GM18858 (cell line): Measurements from ENCODE around the gene MARCHF2.
"Not testable (repeated sequence)": the region's sequence is repeated elsewhere in the genome, so short reads cannot be mapped to it uniquely, and the experiment has no call there.

Experiments
- ATAC-seq: cut with Tn5 transposase; IDR thresholded peaks from one replicate; pipeline ENCODE4 v1.9.1; 2021; ENCODE audit not compliant: unreplicated experiment

MARCHF2 gene

GRCh38 chr19:8412783-8413628 is at the start of gene MARCHF2:
MARCHF2 (plus strand) TSS chr19:8413305; CDS start chr19:8421841, 8,536 bp downstream.
- ATAC-seq = peak; percentile 91

- ATAC-seq = no peak
Measured at GRCh38 chr19:8363803-8364771, 49.0 kb upstream of the MARCHF2 start, which contains the start of gene ANGPTL4. ANGPTL4 (plus strand) TSS chr19:8364155; CDS start chr19:8364322, 167 bp downstream.

- no peak for ATAC-seq
Measured at GRCh38 chr19:8366121-8366581, 47.0 kb upstream of the MARCHF2 start.

GRCh38 chr19:8366961-8367326 is 46.2 kb upstream of the MARCHF2 start:
- ATAC-seq = no peak

GRCh38 chr19:8367327-8368001 is 45.6 kb upstream of the MARCHF2 start:
- no peak for ATAC-seq

- ATAC-seq = no peak
Measured at GRCh38 chr19:8370176-8371010, 42.7 kb upstream of the MARCHF2 start.

- ATAC-seq = no peak
Measured at GRCh38 chr19:8371011-8371804, 41.9 kb upstream of the MARCHF2 start.

GRCh38 chr19:8373867-8374813 is 39.0 kb upstream of the MARCHF2 start:
- no peak for ATAC-seq

GRCh38 chr19:8375766-8376165 is 37.3 kb upstream of the MARCHF2 start:
- ATAC-seq = not testable (repeated sequence)

- ATAC-seq = not testable (repeated sequence)
Measured at GRCh38 chr19:8376373-8376974, 36.6 kb upstream of the MARCHF2 start.

- no peak for ATAC-seq
Measured at GRCh38 chr19:8377598-8377997, 35.5 kb upstream of the MARCHF2 start.

- ATAC-seq = not testable (repeated sequence)
Measured at GRCh38 chr19:8379156-8379891, 33.8 kb upstream of the MARCHF2 start.

- not testable (repeated sequence) for ATAC-seq
Measured at GRCh38 chr19:8384569-8384968, 28.5 kb upstream of the MARCHF2 start.

GRCh38 chr19:8385103-8385502 is 28.0 kb upstream of the MARCHF2 start:
- ATAC-seq = not testable (repeated sequence)

GRCh38 chr19:8385566-8385965 is 27.5 kb upstream of the MARCHF2 start:
- ATAC-seq = not testable (repeated sequence)

GRCh38 chr19:8386419-8386818 is 26.7 kb upstream of the MARCHF2 start:
- not testable (repeated sequence) for ATAC-seq

- no peak for ATAC-seq
Measured at GRCh38 chr19:8386990-8387389, 26.1 kb upstream of the MARCHF2 start.
